ENCODE measurements around the gene CACNB4. TPM values are rescaled to one million over a fixed set of nuclear protein-coding genes. Genes with fewer than 3 reads are reported as not detected.

The CACNB4 gene
- polyA plus RNA-seq, 1 donor from 2014 or later: 29.0 TPM

- Histone ChIP-seq H3K9me3 (ENCODE audit: low read length) (no peaks in the 10 kb centered on the region), H3F3A (ENCODE audit: insufficient read depth, low read length, poor library complexity, severe bottlenecking) (no peaks in the 10 kb centered on the region), H3K27me3 (ENCODE audit: insufficient read depth, low read depth, low read length) (no peaks in the 10 kb centered on the region), H3K9me2 (ENCODE audit: insufficient read depth, low read length) (no peaks in the 10 kb centered on the region), H3K4me3 (ENCODE audit: low read length) (no peak overlapping the region), H3K79me2 (replicated peaks; ENCODE audit: insufficient read depth, low read length) (no peaks in the 10 kb centered on the region), H3K4me2 (ENCODE audit: low read length) (no peak overlapping the region), H3K36me3 (ENCODE audit: insufficient read depth, low read length) (peaks cover 9% of the 10 kb centered on the region), H3K27ac (ENCODE audit: low read length) (no peak overlapping the region), H4K20me1 (ENCODE audit: insufficient read depth) (no peaks in the 10 kb centered on the region), H3K9ac (ENCODE audit: low read length) (no peak overlapping the region), H2AFZ (ENCODE audit: low read depth, low read length) (no peak overlapping the region)
- TF ChIP-seq RAD21 (conservative IDR thresholded peaks at IDR 0.05) (no peak), POLR2AphosphoS5 (IDR thresholded peaks at IDR 0.05) (no peak), EZH2 (IDR thresholded peaks at IDR 0.05; ENCODE audit: borderline replicate concordance, insufficient read depth, low read length, poor library complexity, severe bottlenecking) (no peak), EP300 (conservative IDR thresholded peaks at IDR 0.05; ENCODE audit: poor library complexity, severe bottlenecking) (no peak), MXI1 (conservative IDR thresholded peaks at IDR 0.05; ENCODE audit: poor library complexity, severe bottlenecking) (no peak), TAF1 (IDR thresholded peaks at IDR 0.05; ENCODE audit: low read depth) (no peak), CTCF (IDR thresholded peaks at IDR 0.05; ENCODE audit: poor library complexity, severe bottlenecking) (no peak), REST (IDR thresholded peaks at IDR 0.05; ENCODE audit: borderline replicate concordance) (no peak), SMC3 (conservative IDR thresholded peaks at IDR 0.05; ENCODE audit: poor library complexity) (no peak)
Observed at GRCh38 chr2:151844211-151844896, 254.5 kb downstream of the CACNB4 start.

- H3K9me2 ChIP-seq (ENCODE audit: insufficient read depth, low read length): no peaks in the 10 kb centered on the region
- H4K20me1 ChIP-seq (ENCODE audit: insufficient read depth): no peaks in the 10 kb centered on the region
- H3K9ac ChIP-seq (ENCODE audit: low read length): no peak overlapping the region
- no peaks in the 10 kb centered on the region for H3K79me2 ChIP-seq (replicated peaks; ENCODE audit: insufficient read depth, low read length)
- no peaks in the 10 kb centered on the region for H3K9me3 ChIP-seq (ENCODE audit: low read length)
- H3K27me3 ChIP-seq (ENCODE audit: insufficient read depth, low read depth, low read length): no peaks in the 10 kb centered on the region
- TF ChIP-seq CTCF (IDR thresholded peaks at IDR 0.05; ENCODE audit: poor library complexity, severe bottlenecking) (no peak), REST (IDR thresholded peaks at IDR 0.05; ENCODE audit: borderline replicate concordance) (no peak), RAD21 (conservative IDR thresholded peaks at IDR 0.05) (no peak), POLR2AphosphoS5 (IDR thresholded peaks at IDR 0.05) (no peak), SMC3 (conservative IDR thresholded peaks at IDR 0.05; ENCODE audit: poor library complexity) (no peak), EP300 (conservative IDR thresholded peaks at IDR 0.05; ENCODE audit: poor library complexity, severe bottlenecking) (no peak), MXI1 (conservative IDR thresholded peaks at IDR 0.05; ENCODE audit: poor library complexity, severe bottlenecking) (no peak), TAF1 (IDR thresholded peaks at IDR 0.05; ENCODE audit: low read depth) (no peak), EZH2 (IDR thresholded peaks at IDR 0.05; ENCODE audit: borderline replicate concordance, insufficient read depth, low read length, poor library complexity, severe bottlenecking) (no peak)
- H3K4me3 ChIP-seq (ENCODE audit: low read length): no peak overlapping the region
- no peaks in the 10 kb centered on the region for H3F3A ChIP-seq (ENCODE audit: insufficient read depth, low read length, poor library complexity, severe bottlenecking)
- no peak overlapping the region for H2AFZ ChIP-seq (ENCODE audit: low read depth, low read length)
- no peak overlapping the region for H3K4me2 ChIP-seq (ENCODE audit: low read length)
- H3K27ac ChIP-seq (ENCODE audit: low read length): no peak overlapping the region
- peaks cover 9% of the 10 kb centered on the region for H3K36me3 ChIP-seq (ENCODE audit: insufficient read depth, low read length)
Observed at GRCh38 chr2:151843691-151844061, 255.2 kb downstream of the CACNB4 start.
